Measurements from ENCODE around the gene RAB35. TPM values are rescaled to one million over a fixed set of nuclear protein-coding genes. Genes with fewer than 3 reads are reported as not detected.

Gene RAB35
- total RNA-seq, 1 experiment from 2014 or later, result 57.1 TPM

DNA sequence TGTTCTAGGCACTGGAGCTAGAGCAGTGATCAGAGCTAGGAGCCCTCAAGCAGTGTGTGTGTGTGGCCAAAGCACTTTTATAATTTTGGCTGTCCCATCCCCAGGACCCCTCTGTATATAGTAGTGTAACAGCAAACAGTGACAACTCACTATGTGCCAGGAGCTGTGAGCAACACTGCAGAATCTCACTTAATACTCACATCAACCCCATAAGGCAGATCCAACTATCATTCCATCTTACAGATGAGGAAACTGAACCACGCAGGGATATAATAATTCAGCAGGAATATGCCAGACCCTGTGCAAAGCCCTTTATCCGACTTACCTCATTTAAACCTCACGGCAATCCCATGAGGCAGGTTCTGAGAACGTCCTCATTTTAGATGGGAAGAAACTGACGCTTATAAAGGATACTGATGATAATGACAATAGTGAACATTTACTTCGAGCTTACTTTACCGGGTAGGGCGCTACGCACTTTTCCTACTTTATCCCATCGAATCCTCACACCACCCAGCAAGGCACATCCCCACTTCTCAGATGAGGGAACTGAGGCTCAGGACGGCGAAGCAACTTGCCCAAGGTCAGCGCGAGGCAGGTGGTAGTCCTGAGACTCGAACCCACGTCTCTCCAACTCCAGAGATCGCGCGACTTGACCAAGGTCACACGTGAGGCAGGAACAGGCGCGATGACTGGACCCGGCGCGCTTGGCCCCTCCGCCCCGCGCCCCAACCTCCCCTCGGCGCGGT lies 687 bp downstream of the RAB35 start:
- H3K27me3 ChIP-seq (ENCODE audit: insufficient read depth, low read length), result no peaks in the 10 kb centered on the region
- POLR2A ChIA-PET, result interaction anchor here (1.6 to 2.3 kb wide), 3 partner anchors 10 to 85 kb away, joined by 4 to 22 read pairs (median 6); partner anchors contain the start of gene RPLP0
- no peaks in the 10 kb centered on the region for H3K9me3 ChIP-seq (ENCODE audit: control insufficient read depth in 1 of 2, insufficient read depth in 1 of 2, low read depth in 1 of 2, low read length in 2 of 2)
- H3K36me3 ChIP-seq (ENCODE audit: control insufficient read depth in 1 of 2, insufficient read depth in 2 of 2, low read length in 2 of 2), result peaks cover 4 to 15% of the 10 kb centered on the region in 2 experiments; a peak in 2 of 4 replicates
- peak overlapping the region; percentile 80 for H3K4me2 ChIP-seq (ENCODE audit: low read length)
- peak overlapping the region; percentile 75 for H3K9ac ChIP-seq (ENCODE audit: low read length)
- H3K4me1 ChIP-seq (ENCODE audit: control insufficient read depth in 1 of 2, insufficient read depth in 2 of 2, low read length in 2 of 2), result peaks cover 17 to 27% of the 10 kb centered on the region in 2 experiments
- intact Hi-C loops (cut with micrococcal nuclease), result loop anchor here (5.0 kb wide), 1 partner anchor 66 kb away; no protein-coding TSS in a partner anchor
- H3K79me2 ChIP-seq (ENCODE audit: insufficient read depth, low read length), result peaks cover 70% of the 10 kb centered on the region
- no peak overlapping the region for H2AFZ ChIP-seq (ENCODE audit: low read depth, low read length, poor library complexity, severe bottlenecking)
- BruUV-seq (replicated peaks), result TSS peak; percentile 73
- H4K20me1 ChIP-seq (ENCODE audit: insufficient read depth), result no peaks in the 10 kb centered on the region
- H3K27ac ChIP-seq (ENCODE audit: low read depth, low read length), result peak overlapping the region; percentile 70
- peak; percentile 41 for DNase-seq (ENCODE audit: low read depth, low spot score)
- no peaks in the 10 kb centered on the region for H3K9me2 ChIP-seq (ENCODE audit: insufficient read depth)
- CTCF ChIA-PET, result interaction anchor here (1.0 kb wide), 1 partner anchor 150 kb away, joined by 5 read pairs; the partner anchor contains the start of gene PXN
- ATAC-seq, result peak; percentile 68
- RAD21 ChIA-PET (ENCODE audit: low non-redundant PET in 1 of 2, low total read pairs in 2 of 2, uncharacterized antibody in 2 of 2, unreplicated experiment in 2 of 2), result no interaction called here
- peak overlapping the region; percentile 60 to 65 for H3K4me3 ChIP-seq (replicated peaks in 1 of 2; ENCODE audit: low read depth in 1 of 2, low read length in 2 of 2)
- TF ChIP-seq, protein P1, sequence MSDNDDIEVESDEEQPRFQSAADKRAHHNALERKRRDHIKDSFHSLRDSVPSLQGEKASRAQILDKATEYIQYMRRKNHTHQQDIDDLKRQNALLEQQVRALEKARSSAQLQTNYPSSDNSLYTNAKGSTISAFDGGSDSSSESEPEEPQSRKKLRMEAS (IDR thresholded peaks at IDR 0.05), result peak; percentile 71
- TF ChIP-seq, protein P2, sequence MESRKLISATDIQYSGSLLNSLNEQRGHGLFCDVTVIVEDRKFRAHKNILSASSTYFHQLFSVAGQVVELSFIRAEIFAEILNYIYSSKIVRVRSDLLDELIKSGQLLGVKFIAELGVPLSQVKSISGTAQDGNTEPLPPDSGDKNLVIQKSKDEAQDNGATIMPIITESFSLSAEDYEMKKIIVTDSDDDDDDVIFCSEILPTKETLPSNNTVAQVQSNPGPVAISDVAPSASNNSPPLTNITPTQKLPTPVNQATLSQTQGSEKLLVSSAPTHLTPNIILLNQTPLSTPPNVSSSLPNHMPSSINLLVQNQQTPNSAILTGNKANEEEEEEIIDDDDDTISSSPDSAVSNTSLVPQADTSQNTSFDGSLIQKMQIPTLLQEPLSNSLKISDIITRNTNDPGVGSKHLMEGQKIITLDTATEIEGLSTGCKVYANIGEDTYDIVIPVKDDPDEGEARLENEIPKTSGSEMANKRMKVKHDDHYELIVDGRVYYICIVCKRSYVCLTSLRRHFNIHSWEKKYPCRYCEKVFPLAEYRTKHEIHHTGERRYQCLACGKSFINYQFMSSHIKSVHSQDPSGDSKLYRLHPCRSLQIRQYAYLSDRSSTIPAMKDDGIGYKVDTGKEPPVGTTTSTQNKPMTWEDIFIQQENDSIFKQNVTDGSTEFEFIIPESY (IDR thresholded peaks at IDR 0.05; ENCODE audit: extremely low read depth, insufficient replicate concordance, low read length), result peak; percentile 86
- no peak for TF ChIP-seq POLR2A (IDR thresholded peaks at IDR 0.05; ENCODE audit: borderline replicate concordance, extremely low read depth, insufficient read depth, insufficient read length)

DNA sequence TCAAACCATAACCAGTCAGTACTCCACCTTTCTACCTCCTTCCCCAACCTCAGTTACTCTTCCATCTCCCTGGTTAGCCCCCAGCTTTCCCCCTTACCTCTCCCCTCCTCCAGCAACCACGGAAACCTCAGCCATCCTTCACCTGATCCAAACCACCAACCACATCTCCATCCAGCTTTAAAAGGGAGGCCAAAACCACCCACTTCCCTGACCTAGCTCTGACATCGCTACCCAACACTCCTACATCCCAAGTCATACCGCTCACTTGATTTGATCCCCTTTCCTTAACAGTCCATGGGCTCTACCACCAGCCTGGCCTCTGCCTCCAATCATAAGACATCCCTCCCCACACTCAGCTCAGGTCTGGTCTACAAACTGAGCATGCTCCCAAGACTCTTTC lies 1.5 kb downstream of the RAB35 start:
- ChIA-PET RAD21 (ENCODE audit: low non-redundant PET in 1 of 2, low total read pairs in 2 of 2, uncharacterized antibody in 2 of 2, unreplicated experiment in 2 of 2) (no interaction called here), POLR2A (no interaction called here), CTCF (no interaction called here)
- DNase-seq (ENCODE audit: low read depth, low spot score) (no peak), ATAC-seq (no peak)
- Histone ChIP-seq H3K79me2 (ENCODE audit: insufficient read depth, low read length) (peaks cover 78% of the 10 kb centered on the region), H3K9me2 (ENCODE audit: insufficient read depth) (no peaks in the 10 kb centered on the region), H3K4me1 (ENCODE audit: control insufficient read depth in 1 of 2, insufficient read depth in 2 of 2, low read length in 2 of 2) (peaks cover 17 to 27% of the 10 kb centered on the region in 2 experiments), H3K4me2 (ENCODE audit: low read length) (peak overlapping the region; percentile 80), H3K27ac (ENCODE audit: low read depth, low read length) (no peak overlapping the region), H3K9ac (ENCODE audit: low read length) (peak overlapping the region; percentile 75), H2AFZ (ENCODE audit: low read depth, low read length, poor library complexity, severe bottlenecking) (no peak overlapping the region), H3K27me3 (ENCODE audit: insufficient read depth, low read length) (no peaks in the 10 kb centered on the region), H3K9me3 (ENCODE audit: control insufficient read depth in 1 of 2, insufficient read depth in 1 of 2, low read depth in 1 of 2, low read length in 2 of 2) (no peaks in the 10 kb centered on the region), H4K20me1 (ENCODE audit: insufficient read depth) (no peaks in the 10 kb centered on the region), H3K36me3 (ENCODE audit: control insufficient read depth in 1 of 2, insufficient read depth in 2 of 2, low read length in 2 of 2) (peaks cover 4 to 15% of the 10 kb centered on the region in 2 experiments; a peak in 2 of 4 replicates), H3K4me3 (replicated peaks in 1 of 2; ENCODE audit: low read depth in 1 of 2, low read length in 2 of 2) (peak overlapping the region; percentile 60 to 65; a peak in 3 of 4 replicates)
- BruUV-seq (replicated peaks), result no TSS peak
- intact Hi-C loops (cut with micrococcal nuclease), result loop anchor here (5.0 kb wide), 1 partner anchor 67 kb away; no protein-coding TSS in a partner anchor
- TF ChIP-seq, protein P2 (IDR thresholded peaks at IDR 0.05; ENCODE audit: extremely low read depth, insufficient replicate concordance, low read length), result no peak
- TF ChIP-seq ZFX (IDR thresholded peaks at IDR 0.05), result no peak
- no peak for TF ChIP-seq CBX3 (IDR thresholded peaks at IDR 0.05; ENCODE audit: low read depth)
- TF ChIP-seq, protein P3, sequence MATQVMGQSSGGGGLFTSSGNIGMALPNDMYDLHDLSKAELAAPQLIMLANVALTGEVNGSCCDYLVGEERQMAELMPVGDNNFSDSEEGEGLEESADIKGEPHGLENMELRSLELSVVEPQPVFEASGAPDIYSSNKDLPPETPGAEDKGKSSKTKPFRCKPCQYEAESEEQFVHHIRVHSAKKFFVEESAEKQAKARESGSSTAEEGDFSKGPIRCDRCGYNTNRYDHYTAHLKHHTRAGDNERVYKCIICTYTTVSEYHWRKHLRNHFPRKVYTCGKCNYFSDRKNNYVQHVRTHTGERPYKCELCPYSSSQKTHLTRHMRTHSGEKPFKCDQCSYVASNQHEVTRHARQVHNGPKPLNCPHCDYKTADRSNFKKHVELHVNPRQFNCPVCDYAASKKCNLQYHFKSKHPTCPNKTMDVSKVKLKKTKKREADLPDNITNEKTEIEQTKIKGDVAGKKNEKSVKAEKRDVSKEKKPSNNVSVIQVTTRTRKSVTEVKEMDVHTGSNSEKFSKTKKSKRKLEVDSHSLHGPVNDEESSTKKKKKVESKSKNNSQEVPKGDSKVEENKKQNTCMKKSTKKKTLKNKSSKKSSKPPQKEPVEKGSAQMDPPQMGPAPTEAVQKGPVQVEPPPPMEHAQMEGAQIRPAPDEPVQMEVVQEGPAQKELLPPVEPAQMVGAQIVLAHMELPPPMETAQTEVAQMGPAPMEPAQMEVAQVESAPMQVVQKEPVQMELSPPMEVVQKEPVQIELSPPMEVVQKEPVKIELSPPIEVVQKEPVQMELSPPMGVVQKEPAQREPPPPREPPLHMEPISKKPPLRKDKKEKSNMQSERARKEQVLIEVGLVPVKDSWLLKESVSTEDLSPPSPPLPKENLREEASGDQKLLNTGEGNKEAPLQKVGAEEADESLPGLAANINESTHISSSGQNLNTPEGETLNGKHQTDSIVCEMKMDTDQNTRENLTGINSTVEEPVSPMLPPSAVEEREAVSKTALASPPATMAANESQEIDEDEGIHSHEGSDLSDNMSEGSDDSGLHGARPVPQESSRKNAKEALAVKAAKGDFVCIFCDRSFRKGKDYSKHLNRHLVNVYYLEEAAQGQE (IDR thresholded peaks at IDR 0.05; ENCODE audit: low read depth), result no peak
- TF ChIP-seq EZH2phosphoT487 (IDR thresholded peaks at IDR 0.05; ENCODE audit: borderline replicate concordance), result no peak
- no peak for TF ChIP-seq SIN3A (IDR thresholded peaks at IDR 0.05; ENCODE audit: low read depth)
- no peak for TF ChIP-seq EGR1 (IDR thresholded peaks at IDR 0.05; ENCODE audit: low read depth)
